ENCODE results near the gene MYO15A. TPM values are rescaled to one million over a fixed set of nuclear protein-coding genes. Genes with fewer than 3 reads are reported as not detected.
A peak's percentile ranks its signal among the peaks of the same experiment; 100 is the strongest.

The MYO15A gene
- polyA plus RNA-seq, 3 donors = 0.31 to 4.4 (median 0.56) TPM

DNA sequence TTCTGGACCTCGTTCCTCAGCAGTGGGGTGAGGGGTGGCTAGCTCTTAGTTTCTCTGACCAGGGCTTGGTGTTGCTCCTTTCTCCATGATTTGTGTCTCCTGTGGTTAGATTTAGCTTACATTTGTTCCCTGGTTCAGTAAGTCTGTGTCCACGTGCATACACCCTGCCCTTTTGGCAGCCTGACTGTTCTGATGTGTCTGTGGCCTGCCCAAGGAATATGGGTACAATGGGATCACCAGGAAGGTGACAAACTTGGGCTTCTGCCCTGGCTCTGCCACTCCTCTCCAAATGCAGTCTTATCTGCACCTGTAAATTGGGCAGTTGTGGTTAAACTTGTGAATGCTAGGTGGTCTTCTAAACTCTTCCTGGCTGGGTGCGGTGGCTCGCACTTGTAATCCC is 92.6 kb downstream of the MYO15A start:
- intact Hi-C loops (cut with micrococcal nuclease) = no loop called here
- H3K36me3 ChIP-seq (replicated peaks in 1 of 2; ENCODE audit: control insufficient read depth in 1 of 2, insufficient read depth in 2 of 2, low read length in 2 of 2) = peaks cover 79 to 95% of the 10 kb centered on the region in 2 donors
- Mint-ChIP-seq H3K4me1 (peaks cover 4% of the 10 kb centered on the region), H3K27ac (peak overlapping the region in 3 of 7 donors; percentile 5 to 61 (median 10)), H3K36me3 (peaks cover 65 to 93% of the 10 kb centered on the region in 2 donors), H3K27me3 (ENCODE audit: low read depth in 3 of 3) (peaks cover 0 to 2% (median 0%) of the 10 kb centered on the region in 3 donors), H3K9me3 (no peaks in the 10 kb centered on the region), H3K4me3 (no peak overlapping the region)
- H4K20me1 ChIP-seq (ENCODE audit: insufficient read depth, low read length) = peaks cover 100% of the 10 kb centered on the region
- no peak overlapping the region for H3K9ac ChIP-seq (ENCODE audit: insufficient read depth, low read length, poor library complexity, severe bottlenecking)
- WGBS (ENCODE audit: insufficient coverage) = 87% methylated on average over 3 of the region's 4 CpGs
- H2AFZ ChIP-seq (ENCODE audit: insufficient read depth, low read depth, low read length, poor library complexity, severe bottlenecking) = no peak overlapping the region
- TF ChIP-seq, protein P1, sequence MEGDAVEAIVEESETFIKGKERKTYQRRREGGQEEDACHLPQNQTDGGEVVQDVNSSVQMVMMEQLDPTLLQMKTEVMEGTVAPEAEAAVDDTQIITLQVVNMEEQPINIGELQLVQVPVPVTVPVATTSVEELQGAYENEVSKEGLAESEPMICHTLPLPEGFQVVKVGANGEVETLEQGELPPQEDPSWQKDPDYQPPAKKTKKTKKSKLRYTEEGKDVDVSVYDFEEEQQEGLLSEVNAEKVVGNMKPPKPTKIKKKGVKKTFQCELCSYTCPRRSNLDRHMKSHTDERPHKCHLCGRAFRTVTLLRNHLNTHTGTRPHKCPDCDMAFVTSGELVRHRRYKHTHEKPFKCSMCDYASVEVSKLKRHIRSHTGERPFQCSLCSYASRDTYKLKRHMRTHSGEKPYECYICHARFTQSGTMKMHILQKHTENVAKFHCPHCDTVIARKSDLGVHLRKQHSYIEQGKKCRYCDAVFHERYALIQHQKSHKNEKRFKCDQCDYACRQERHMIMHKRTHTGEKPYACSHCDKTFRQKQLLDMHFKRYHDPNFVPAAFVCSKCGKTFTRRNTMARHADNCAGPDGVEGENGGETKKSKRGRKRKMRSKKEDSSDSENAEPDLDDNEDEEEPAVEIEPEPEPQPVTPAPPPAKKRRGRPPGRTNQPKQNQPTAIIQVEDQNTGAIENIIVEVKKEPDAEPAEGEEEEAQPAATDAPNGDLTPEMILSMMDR (IDR thresholded peaks at IDR 0.05) = no peak
- no peaks in the 10 kb centered on the region for H3K9me3 ChIP-seq (replicated peaks in 1 of 2; ENCODE audit: control insufficient read depth in 1 of 2, insufficient read depth in 1 of 2, low read length in 2 of 2)
- H3K4me3 ChIP-seq (replicated peaks in 1 of 3; ENCODE audit: low read depth in 2 of 3, low read length in 3 of 3) = no peak overlapping the region
- peaks cover 80% of the 10 kb centered on the region for H3K79me2 ChIP-seq (ENCODE audit: insufficient read depth, low read length)
- no peak overlapping the region for H3K4me2 ChIP-seq (replicated peaks; ENCODE audit: extremely low read depth, low read length, poor library complexity, severe bottlenecking)
- no peaks in the 10 kb centered on the region for H3K27me3 ChIP-seq (ENCODE audit: control insufficient read depth in 2 of 2, insufficient read depth in 2 of 2, low read length in 2 of 2)
- H3K27ac ChIP-seq (ENCODE audit: low read depth in 1 of 2, low read length in 2 of 2) = no peak overlapping the region
- no peaks in the 10 kb centered on the region for H3K4me1 ChIP-seq (ENCODE audit: control insufficient read depth in 1 of 2, insufficient read depth in 2 of 2, low read length in 2 of 2)
- DNase-seq = no peak

DNA sequence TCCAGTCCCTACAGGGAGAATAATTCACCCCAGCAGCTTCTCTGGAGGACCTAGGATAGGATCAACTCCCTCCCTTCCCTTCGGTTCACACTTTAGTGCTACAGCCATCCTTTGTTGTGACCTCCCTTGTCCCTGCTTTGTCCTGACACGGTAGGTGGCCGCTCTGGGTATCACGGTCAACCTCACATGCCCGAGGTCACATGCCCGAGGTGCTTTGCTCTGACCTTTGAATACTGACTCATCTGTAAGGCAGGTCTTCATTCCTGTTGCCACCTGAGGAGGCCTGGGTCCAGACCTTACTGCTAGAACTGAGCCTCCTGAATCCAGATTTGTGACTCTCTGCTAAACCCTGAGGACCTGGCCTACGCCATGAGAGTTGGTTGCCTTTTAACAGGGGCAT is 94.8 kb downstream of the MYO15A start:
- Mint-ChIP-seq H3K4me1 (peaks cover 4% of the 10 kb centered on the region), H3K27ac (peak overlapping the region in 1 of 7 donors; percentile 78), H3K27me3 (ENCODE audit: low read depth in 3 of 3) (peaks cover 0 to 2% (median 0%) of the 10 kb centered on the region in 3 donors), H3K4me3 (no peak overlapping the region), H3K36me3 (peaks cover 64 to 93% of the 10 kb centered on the region in 2 donors), H3K9me3 (no peaks in the 10 kb centered on the region)
- peaks cover 78 to 95% of the 10 kb centered on the region in 2 donors for H3K36me3 ChIP-seq (replicated peaks in 1 of 2; ENCODE audit: control insufficient read depth in 1 of 2, insufficient read depth in 2 of 2, low read length in 2 of 2)
- H3K4me3 ChIP-seq (replicated peaks in 1 of 3; ENCODE audit: low read depth in 2 of 3, low read length in 3 of 3) = no peak overlapping the region
- peaks cover 95% of the 10 kb centered on the region for H4K20me1 ChIP-seq (ENCODE audit: insufficient read depth, low read length)
- H3K27me3 ChIP-seq (ENCODE audit: control insufficient read depth in 2 of 2, insufficient read depth in 2 of 2, low read length in 2 of 2) = no peaks in the 10 kb centered on the region
- TF ChIP-seq, protein P1 (IDR thresholded peaks at IDR 0.05) = no peak
- no peaks in the 10 kb centered on the region for H3K9me3 ChIP-seq (replicated peaks in 1 of 2; ENCODE audit: control insufficient read depth in 1 of 2, insufficient read depth in 1 of 2, low read length in 2 of 2)
- H3K4me1 ChIP-seq (ENCODE audit: control insufficient read depth in 1 of 2, insufficient read depth in 2 of 2, low read length in 2 of 2) = no peaks in the 10 kb centered on the region
- no peak overlapping the region for H3K9ac ChIP-seq (ENCODE audit: insufficient read depth, low read length, poor library complexity, severe bottlenecking)
- H3K4me2 ChIP-seq (replicated peaks; ENCODE audit: extremely low read depth, low read length, poor library complexity, severe bottlenecking) = no peak overlapping the region
- no peak for DNase-seq
- intact Hi-C loops (cut with micrococcal nuclease) = no loop called here
- H3K27ac ChIP-seq (ENCODE audit: low read depth in 1 of 2, low read length in 2 of 2) = peak overlapping the region in 1 of 2 donors; percentile 20
- no peak overlapping the region for H2AFZ ChIP-seq (ENCODE audit: insufficient read depth, low read depth, low read length, poor library complexity, severe bottlenecking)
- peaks cover 59% of the 10 kb centered on the region for H3K79me2 ChIP-seq (ENCODE audit: insufficient read depth, low read length)
- WGBS (ENCODE audit: insufficient coverage) = 98% methylated on average over 7 of the region's 7 CpGs

Measured in CD14-positive monocyte (primary cell).